H9 (cell line): ENCODE data around the gene YAE1. TPM values are rescaled to one million over a fixed set of nuclear protein-coding genes. Genes with fewer than 3 reads are reported as not detected.

Experiments
- DNase-seq: peaks from one replicate; pipeline ENCODE4 v3.0.0-alpha.2; 2017
- H2AFZ ChIP-seq: one replicate; pipeline ENCODE4 v1.6.1; 2013; ENCODE audit warnings: mild to moderate bottlenecking, low read length, control low read depth, moderate library complexity
- H2AK5ac ChIP-seq: 2 replicates; pipeline ENCODE4 v1.6.1; 2013; ENCODE audit warnings: low read length, control low read depth, mixed read lengths; ENCODE audit not compliant: insufficient read length
- H2BK120ac ChIP-seq: one replicate; pipeline ENCODE4 v1.6.1; 2013; ENCODE audit warnings: low read depth, mild to moderate bottlenecking, low read length, control low read depth, inconsistent platforms; ENCODE audit not compliant: poor library complexity, severe bottlenecking
- H2BK12ac ChIP-seq: 2 replicates; pipeline ENCODE4 v1.6.1; 2013; ENCODE audit warnings: low read length, control low read depth, mixed read lengths, low read depth; ENCODE audit not compliant: insufficient read length
- H2BK15ac ChIP-seq: 2 replicates; pipeline ENCODE4 v1.6.1; 2013; ENCODE audit warnings: low read depth, low read length, control low read depth
- H2BK20ac ChIP-seq: one replicate; pipeline ENCODE4 v1.6.1; 2013; ENCODE audit warnings: low read depth, mild to moderate bottlenecking, low read length, control low read depth, inconsistent platforms; ENCODE audit not compliant: poor library complexity, severe bottlenecking
- H2BK5ac ChIP-seq: 2 replicates; pipeline ENCODE4 v1.6.1; 2013; ENCODE audit warnings: low read length, control low read depth, mixed read lengths; ENCODE audit not compliant: insufficient read length
- H3K14ac ChIP-seq: 2 replicates; pipeline ENCODE4 v1.6.1; 2013; ENCODE audit warnings: low read length, control low read depth; ENCODE audit not compliant: insufficient read depth
- H3K18ac ChIP-seq: 2 replicates; pipeline ENCODE4 v1.6.1; 2013; ENCODE audit warnings: low read depth, mild to moderate bottlenecking, mixed read lengths, low read length, control low read depth; ENCODE audit not compliant: insufficient read length
- H3K23ac ChIP-seq: 2 replicates; pipeline ENCODE4 v1.6.1; 2013; ENCODE audit warnings: low read length, control low read depth, mixed read lengths, low read depth; ENCODE audit not compliant: insufficient read length
- H3K23me2 ChIP-seq: 2 replicates; pipeline ENCODE4 v1.6.1; 2013; ENCODE audit warnings: low read depth, mild to moderate bottlenecking, mixed read lengths, low read length, control low read depth; ENCODE audit not compliant: insufficient read length, poor library complexity, severe bottlenecking
- H3K27ac ChIP-seq: 2 replicates; pipeline ENCODE4 v1.5.1; 2013; ENCODE audit warnings: low read length, control low read depth, mixed read lengths, low read depth; ENCODE audit not compliant: insufficient read length
- H3K27me3 ChIP-seq: 2 replicates; pipeline ENCODE4 v1.6.1; 2013; ENCODE audit warnings: low read length, control low read depth, inconsistent platforms; ENCODE audit not compliant: insufficient read depth
- H3K4ac ChIP-seq: 2 replicates; pipeline ENCODE4 v1.6.1; 2013; ENCODE audit warnings: low read depth, mild to moderate bottlenecking, control low read depth, inconsistent platforms, low read length, moderate library complexity
- H3K4me1 ChIP-seq: 2 replicates; pipeline ENCODE4 v1.6.1; 2013; ENCODE audit warnings: low read length, control low read depth, inconsistent platforms; ENCODE audit not compliant: insufficient read depth
- H3K4me2 ChIP-seq: 2 replicates; pipeline ENCODE4 v1.6.1; 2013; ENCODE audit warnings: low read length, control low read depth, mixed read lengths; ENCODE audit not compliant: insufficient read length, insufficient read depth
- H3K56ac ChIP-seq: 2 replicates; pipeline ENCODE4 v1.6.1; 2013; ENCODE audit warnings: low read depth, mild to moderate bottlenecking, mixed read lengths, low read length, control low read depth; ENCODE audit not compliant: insufficient read length
- H3K79me1 ChIP-seq: 2 replicates; pipeline ENCODE4 v1.6.1; 2013; ENCODE audit warnings: low read depth, mild to moderate bottlenecking, moderate library complexity, low read length, control low read depth, inconsistent platforms; ENCODE audit not compliant: insufficient read depth, poor library complexity, severe bottlenecking
- H3K79me2 ChIP-seq: 2 replicates; pipeline ENCODE4 v1.6.1; 2013; ENCODE audit warnings: low read length, control low read depth, inconsistent platforms; ENCODE audit not compliant: insufficient read depth
- H3K9ac ChIP-seq: 2 replicates; pipeline ENCODE4 v1.6.1; 2013; ENCODE audit warnings: low read length, control low read depth, mixed read lengths; ENCODE audit not compliant: insufficient read length; ENCODE audit errors: extremely low read depth
- H3K9me3 ChIP-seq: one replicate; pipeline ENCODE4 v1.6.1; 2013; ENCODE audit warnings: low read depth, low read length, inconsistent platforms; ENCODE audit not compliant: control insufficient read depth
- H3T11ph ChIP-seq: one replicate; pipeline ENCODE4 v1.6.1; 2013; ENCODE audit warnings: mild to moderate bottlenecking, low read length, control low read depth, inconsistent platforms
- H4K20me1 ChIP-seq: one replicate; pipeline ENCODE4 v1.6.1; 2013; ENCODE audit not compliant: control insufficient read depth, insufficient read length, insufficient read depth
- H4K5ac ChIP-seq: 2 replicates; pipeline ENCODE4 v1.6.1; 2013; ENCODE audit warnings: low read depth, mild to moderate bottlenecking, mixed read lengths, low read length, control low read depth; ENCODE audit not compliant: insufficient read length
- H4K8ac ChIP-seq: replicated peaks from 2 replicates; pipeline ENCODE4 v1.6.1; 2013; ENCODE audit warnings: low read length, control low read depth, mixed read lengths, low read depth; ENCODE audit not compliant: insufficient read length
- H4K91ac ChIP-seq: 2 replicates; pipeline ENCODE4 v1.6.1; 2013; ENCODE audit warnings: low read depth, mild to moderate bottlenecking, moderate library complexity, mixed read lengths, low read length, control low read depth; ENCODE audit not compliant: insufficient read length
- H3K27ac Mint-ChIP-seq, 3 experiments: 2 replicates in 2 of 3; 3 replicates in 1 of 3; pipeline ENCODE4 v1.8.0; 2020 to 2021; ENCODE audit warnings: mixed read lengths in 3 of 3, mild to moderate bottlenecking in 1 of 3, moderate library complexity in 1 of 3
- H3K27me3 Mint-ChIP-seq: 2 replicates; pipeline ENCODE4 v1.8.0; 2021; ENCODE audit warnings: low read depth, mild to moderate bottlenecking, moderate library complexity, mixed read lengths
- H3K36me3 Mint-ChIP-seq, 3 experiments: 2 replicates in 2 of 3; 3 replicates in 1 of 3; pipeline ENCODE4 v1.8.0; 2020 to 2021; ENCODE audit warnings: low read depth in 3 of 3, mixed read lengths in 3 of 3; ENCODE audit not compliant: insufficient read depth in 1 of 3
- H3K4me1 Mint-ChIP-seq, 2 experiments: 2 replicates each; pipeline ENCODE4 v1.8.0; 2020; ENCODE audit warnings: mixed read lengths in 2 of 2
- H3K4me3 Mint-ChIP-seq, 2 experiments: 2 replicates in 1 of 2; 3 replicates in 1 of 2; pipeline ENCODE4 v1.8.0; 2020 to 2021; ENCODE audit warnings: mild to moderate bottlenecking in 2 of 2, mixed read lengths in 2 of 2, moderate library complexity in 1 of 2
- H3K9me3 Mint-ChIP-seq, 2 experiments: 2 replicates in 1 of 2; 3 replicates in 1 of 2; pipeline ENCODE4 v1.8.0; 2020; ENCODE audit warnings: mild to moderate bottlenecking in 2 of 2, mixed read lengths in 2 of 2, moderate library complexity in 1 of 2
- total RNA-seq: library from RNA; stranded (reverse); gene quantifications from 2 replicates; pipeline ENCODE4 v1.2.1, GENCODE V29; 2021
- TF ChIP-seq, protein P1 (sequence below): fragments of 200-600 bp; sonication (generic); conservative IDR thresholded peaks from 3 replicates; pipeline ENCODE4 v1.8.0; 2021; ENCODE audit warnings: antibody characterized with exemption, mild to moderate bottlenecking

YAE1 gene
- total RNA-seq, 1 experiment from 2014 or later = 28.8 TPM

DNA sequence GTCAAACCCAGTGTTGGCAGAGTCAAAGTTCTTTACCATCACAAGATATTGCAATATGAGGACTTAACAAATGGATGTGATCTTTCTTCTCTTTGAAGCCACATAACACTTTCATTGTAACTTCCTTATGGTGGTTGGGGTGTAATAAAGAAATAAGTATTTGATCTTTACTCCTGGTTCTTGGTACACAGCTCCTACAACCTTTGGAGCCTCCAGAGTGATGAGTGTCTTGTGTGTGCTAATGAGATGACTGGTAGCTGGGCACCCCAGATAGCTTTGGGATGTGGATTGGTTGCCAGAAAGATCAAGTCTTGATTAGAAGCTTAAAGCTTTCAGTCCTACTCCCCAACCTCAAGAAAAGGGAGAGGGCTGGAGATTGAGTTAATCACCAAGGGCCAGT lies 31.1 kb upstream of the YAE1 start:
- Histone ChIP-seq H4K20me1 (no peaks in the 10 kb centered on the region), H3K4me2 (no peak overlapping the region), H3K23me2 (no peaks in the 10 kb centered on the region), H3K4ac (no peak overlapping the region), H2BK20ac (no peak overlapping the region), H2AK5ac (no peak overlapping the region), H2BK15ac (no peak overlapping the region), H3K18ac (no peak overlapping the region), H3K27ac (no peak overlapping the region), H2AFZ (no peak overlapping the region), H2BK120ac (no peak overlapping the region), H3K14ac (no peak overlapping the region), H3K79me2 (no peaks in the 10 kb centered on the region), H4K8ac (no peak overlapping the region), H3K23ac (no peak overlapping the region), H4K91ac (no peak overlapping the region), H3K4me1 (peaks cover 6% of the 10 kb centered on the region; the same call in 1 of the 2 replicates), H3K27me3 (no peaks in the 10 kb centered on the region), H3T11ph (no peak overlapping the region), H2BK12ac (no peak overlapping the region), H3K9ac (no peak overlapping the region), H3K56ac (no peak overlapping the region), H3K79me1 (no peaks in the 10 kb centered on the region), H2BK5ac (no peak overlapping the region), H3K9me3 (no peaks in the 10 kb centered on the region), H4K5ac (no peak overlapping the region)
- H3K4me1 Mint-ChIP-seq = peaks cover 18 to 22% of the 10 kb centered on the region in 2 experiments
- no peaks in the 10 kb centered on the region; the same call in none of the 2 replicates for H3K27me3 Mint-ChIP-seq
- H3K36me3 Mint-ChIP-seq = no peaks in the 10 kb centered on the region
- H3K4me3 Mint-ChIP-seq = no peak overlapping the region
- H3K27ac Mint-ChIP-seq = no peak overlapping the region; a peak in 1 of 7 replicates
- TF ChIP-seq, protein P1, sequence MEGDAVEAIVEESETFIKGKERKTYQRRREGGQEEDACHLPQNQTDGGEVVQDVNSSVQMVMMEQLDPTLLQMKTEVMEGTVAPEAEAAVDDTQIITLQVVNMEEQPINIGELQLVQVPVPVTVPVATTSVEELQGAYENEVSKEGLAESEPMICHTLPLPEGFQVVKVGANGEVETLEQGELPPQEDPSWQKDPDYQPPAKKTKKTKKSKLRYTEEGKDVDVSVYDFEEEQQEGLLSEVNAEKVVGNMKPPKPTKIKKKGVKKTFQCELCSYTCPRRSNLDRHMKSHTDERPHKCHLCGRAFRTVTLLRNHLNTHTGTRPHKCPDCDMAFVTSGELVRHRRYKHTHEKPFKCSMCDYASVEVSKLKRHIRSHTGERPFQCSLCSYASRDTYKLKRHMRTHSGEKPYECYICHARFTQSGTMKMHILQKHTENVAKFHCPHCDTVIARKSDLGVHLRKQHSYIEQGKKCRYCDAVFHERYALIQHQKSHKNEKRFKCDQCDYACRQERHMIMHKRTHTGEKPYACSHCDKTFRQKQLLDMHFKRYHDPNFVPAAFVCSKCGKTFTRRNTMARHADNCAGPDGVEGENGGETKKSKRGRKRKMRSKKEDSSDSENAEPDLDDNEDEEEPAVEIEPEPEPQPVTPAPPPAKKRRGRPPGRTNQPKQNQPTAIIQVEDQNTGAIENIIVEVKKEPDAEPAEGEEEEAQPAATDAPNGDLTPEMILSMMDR = no peak
- no peak for DNase-seq
- no peaks in the 10 kb centered on the region for H3K9me3 Mint-ChIP-seq
